ENCODE measurements around the gene LIFR. TPM values are rescaled to one million over a fixed set of nuclear protein-coding genes. Genes with fewer than 3 reads are reported as not detected.

LIFR gene
- total RNA-seq, 1 donor from 2014 or later = 8.9 TPM

- Mint-ChIP-seq H3K27ac (ENCODE audit: unreplicated experiment) (no peak overlapping the region), H3K9me3 (ENCODE audit: unreplicated experiment) (no peaks in the 10 kb centered on the region), H3K4me1 (ENCODE audit: unreplicated experiment) (peaks cover 10% of the 10 kb centered on the region), H3K4me3 (ENCODE audit: unreplicated experiment) (no peak overlapping the region), H3K27me3 (ENCODE audit: unreplicated experiment) (no peaks in the 10 kb centered on the region), H3K36me3 (ENCODE audit: unreplicated experiment) (peaks cover 9% of the 10 kb centered on the region)
- no peak for TF ChIP-seq CTCF (IDR thresholded peaks at IDR 0.05)
- DNase-seq (ENCODE audit: extremely low spot score, unreplicated experiment) = no peak
Measured at GRCh38 chr5:38509185-38509584, 47.3 kb downstream of the LIFR start.

- peaks cover 5% of the 10 kb centered on the region for H3K36me3 Mint-ChIP-seq (ENCODE audit: unreplicated experiment)
- H3K27me3 Mint-ChIP-seq (ENCODE audit: unreplicated experiment) = no peaks in the 10 kb centered on the region
- no peaks in the 10 kb centered on the region for H3K9me3 Mint-ChIP-seq (ENCODE audit: unreplicated experiment)
- no peak for TF ChIP-seq CTCF (IDR thresholded peaks at IDR 0.05)
- H3K4me1 Mint-ChIP-seq (ENCODE audit: unreplicated experiment) = peaks cover 10% of the 10 kb centered on the region
- no peak overlapping the region for H3K27ac Mint-ChIP-seq (ENCODE audit: unreplicated experiment)
- no peak overlapping the region for H3K4me3 Mint-ChIP-seq (ENCODE audit: unreplicated experiment)
- no peak for DNase-seq (ENCODE audit: extremely low spot score, unreplicated experiment)
Measured at GRCh38 chr5:38506302-38506701, 50.1 kb downstream of the LIFR start.

- DNase-seq (ENCODE audit: extremely low spot score, unreplicated experiment) = no peak
- H3K4me3 Mint-ChIP-seq (ENCODE audit: unreplicated experiment) = no peak overlapping the region
- TF ChIP-seq CTCF (IDR thresholded peaks at IDR 0.05) = no peak
- H3K36me3 Mint-ChIP-seq (ENCODE audit: unreplicated experiment) = no peaks in the 10 kb centered on the region
- H3K4me1 Mint-ChIP-seq (ENCODE audit: unreplicated experiment) = peaks cover 6% of the 10 kb centered on the region
- H3K9me3 Mint-ChIP-seq (ENCODE audit: unreplicated experiment) = no peaks in the 10 kb centered on the region
- H3K27ac Mint-ChIP-seq (ENCODE audit: unreplicated experiment) = no peak overlapping the region
- no peaks in the 10 kb centered on the region for H3K27me3 Mint-ChIP-seq (ENCODE audit: unreplicated experiment)
Measured at GRCh38 chr5:38500573-38501260, 55.7 kb downstream of the LIFR start.

- H3K9me3 Mint-ChIP-seq (ENCODE audit: unreplicated experiment) = no peaks in the 10 kb centered on the region
- TF ChIP-seq CTCF (IDR thresholded peaks at IDR 0.05) = no peak
- H3K27ac Mint-ChIP-seq (ENCODE audit: unreplicated experiment) = no peak overlapping the region
- H3K27me3 Mint-ChIP-seq (ENCODE audit: unreplicated experiment) = no peaks in the 10 kb centered on the region
- no peak overlapping the region for H3K4me3 Mint-ChIP-seq (ENCODE audit: unreplicated experiment)
- DNase-seq (ENCODE audit: extremely low spot score, unreplicated experiment) = no peak
- H3K4me1 Mint-ChIP-seq (ENCODE audit: unreplicated experiment) = peaks cover 6% of the 10 kb centered on the region
- H3K36me3 Mint-ChIP-seq (ENCODE audit: unreplicated experiment) = no peaks in the 10 kb centered on the region
Measured at GRCh38 chr5:38497946-38498345, 58.5 kb downstream of the LIFR start.

GRCh38 chr5:38494763-38495162 is 61.7 kb downstream of the LIFR start:
- no peak for DNase-seq (ENCODE audit: extremely low spot score, unreplicated experiment)
- H3K27ac Mint-ChIP-seq (ENCODE audit: unreplicated experiment) = no peak overlapping the region
- no peaks in the 10 kb centered on the region for H3K9me3 Mint-ChIP-seq (ENCODE audit: unreplicated experiment)
- H3K4me1 Mint-ChIP-seq (ENCODE audit: unreplicated experiment) = no peaks in the 10 kb centered on the region
- no peak overlapping the region for H3K4me3 Mint-ChIP-seq (ENCODE audit: unreplicated experiment)
- H3K27me3 Mint-ChIP-seq (ENCODE audit: unreplicated experiment) = no peaks in the 10 kb centered on the region
- H3K36me3 Mint-ChIP-seq (ENCODE audit: unreplicated experiment) = no peaks in the 10 kb centered on the region
- no peak for TF ChIP-seq CTCF (IDR thresholded peaks at IDR 0.05)
